ENCODE measurements around the gene CLRN2.
"Not testable (repeated sequence)": the region's sequence is repeated elsewhere in the genome, so short reads cannot be mapped to it uniquely, and the experiment has no call there.

The CLRN2 gene

DNA sequence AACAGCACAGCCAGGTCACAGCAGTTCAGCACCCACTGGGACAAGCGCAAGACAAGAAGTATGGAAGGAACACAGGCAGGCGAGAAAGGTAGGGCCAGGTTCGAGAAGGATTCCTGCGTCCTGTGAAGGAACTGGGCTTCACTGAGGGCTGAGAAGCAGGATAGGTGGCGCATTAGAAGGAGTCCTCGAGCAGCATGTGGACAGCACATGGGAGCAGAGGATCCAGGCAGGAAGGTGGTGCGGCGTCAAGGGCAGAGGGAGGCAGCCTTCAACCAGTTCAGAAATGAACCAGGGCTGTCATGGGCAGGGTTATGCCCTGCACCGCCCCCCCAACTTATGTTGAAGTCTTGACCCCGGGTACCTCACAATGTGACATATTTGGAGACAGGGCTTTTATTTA is 31.3 kb downstream of the CLRN2 start:
- no peak for DNase-seq

DNA sequence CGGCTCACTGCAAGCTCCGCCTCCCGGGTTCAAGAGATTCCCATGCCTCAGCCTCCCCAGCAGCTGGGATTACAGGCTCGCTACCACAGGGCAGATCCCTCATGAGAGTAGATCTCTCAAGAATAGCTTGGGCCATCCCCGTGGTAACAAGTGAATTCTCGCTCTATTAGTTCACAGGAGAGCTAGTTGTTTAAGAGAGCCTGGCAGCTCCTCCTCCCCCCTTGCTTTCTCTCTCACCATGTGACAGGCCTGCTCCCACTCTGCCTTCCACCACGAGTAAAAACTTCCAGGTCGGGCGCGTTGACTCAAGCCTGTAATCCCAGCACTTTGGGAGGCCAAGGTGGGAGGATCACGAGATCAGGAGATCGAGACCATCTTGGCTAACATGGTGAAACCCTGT is 31.7 kb downstream of the CLRN2 start:
- no peak for DNase-seq

DNA sequence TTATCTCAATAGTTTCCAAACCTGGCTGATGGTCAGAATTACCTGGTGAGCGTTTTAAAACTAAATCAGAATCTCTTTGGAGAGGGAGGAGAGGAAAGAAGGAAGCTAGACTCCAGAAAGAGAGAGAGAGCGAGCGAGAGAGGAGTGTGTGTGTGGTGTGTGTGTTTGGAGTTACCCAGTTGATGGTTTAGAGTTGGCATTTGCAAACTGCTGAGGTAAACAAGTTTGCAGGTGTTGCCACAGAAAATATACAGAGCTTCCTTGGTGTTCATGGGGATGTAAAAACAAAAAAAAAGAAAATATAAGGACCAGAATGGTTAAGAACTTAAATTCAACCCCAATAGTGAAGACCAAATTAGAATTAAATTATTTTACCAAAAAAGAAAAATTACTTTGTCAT is 35.6 kb downstream of the CLRN2 start:
- DNase-seq, result no peak

DNA sequence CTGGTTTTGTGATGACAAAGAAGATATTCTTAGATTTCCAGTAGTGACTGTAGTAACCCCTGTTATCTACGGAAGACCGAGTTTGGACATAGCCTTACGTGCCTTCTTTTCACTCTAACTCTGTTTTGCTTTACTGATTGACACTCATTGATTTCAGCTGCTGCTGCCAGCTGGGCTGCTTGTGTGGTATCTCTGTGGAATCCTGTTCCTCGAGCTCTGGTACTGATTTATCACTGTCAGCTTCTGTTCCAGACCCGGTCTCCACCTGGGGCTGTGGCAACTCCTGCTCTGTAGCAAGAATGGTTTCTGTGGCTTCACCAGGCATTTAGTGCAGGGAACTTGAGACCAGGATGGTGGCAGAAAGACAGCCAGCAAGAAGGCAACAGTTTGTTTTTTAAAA is 37.5 kb downstream of the CLRN2 start:
- no peak for DNase-seq

DNA sequence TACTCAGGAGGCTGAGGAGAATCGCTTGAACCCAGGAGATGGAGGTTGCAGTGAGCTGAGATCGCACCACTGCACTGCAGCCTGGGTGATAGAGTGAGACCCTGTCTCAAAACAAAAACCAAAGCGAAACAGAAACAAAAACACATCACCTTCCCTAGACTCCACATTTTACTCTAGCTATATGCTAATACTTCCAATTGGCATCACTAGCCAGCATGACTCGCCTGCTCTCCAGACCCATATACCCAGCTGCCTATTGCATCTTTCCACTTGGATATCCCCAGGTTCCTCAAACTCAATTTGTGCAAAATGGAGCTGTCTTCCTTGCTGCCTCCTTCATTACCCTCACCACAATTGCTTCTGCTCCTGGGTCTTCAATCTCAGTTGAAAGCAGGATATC is 39.6 kb downstream of the CLRN2 start:
- no peak for DNase-seq

DNA sequence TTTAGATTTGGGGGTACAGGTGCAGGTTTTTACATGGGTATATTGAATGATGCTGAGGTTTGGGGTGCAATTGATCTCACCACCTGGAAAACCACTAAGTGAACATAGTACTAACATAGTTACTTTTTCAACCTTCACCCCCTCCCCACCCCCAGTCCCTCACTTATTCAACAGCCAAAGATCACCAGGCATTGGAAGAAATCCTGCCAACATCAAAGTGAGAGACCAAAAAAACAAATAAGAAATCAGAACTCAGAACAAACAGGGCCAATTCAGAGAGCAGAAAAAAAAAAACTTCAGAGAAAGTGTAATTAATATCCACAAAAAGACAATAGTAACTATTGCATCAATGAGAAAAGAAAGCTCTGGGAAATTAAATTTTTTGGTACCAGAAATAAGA is 41.5 kb downstream of the CLRN2 start:
- no peak for DNase-seq

DNA sequence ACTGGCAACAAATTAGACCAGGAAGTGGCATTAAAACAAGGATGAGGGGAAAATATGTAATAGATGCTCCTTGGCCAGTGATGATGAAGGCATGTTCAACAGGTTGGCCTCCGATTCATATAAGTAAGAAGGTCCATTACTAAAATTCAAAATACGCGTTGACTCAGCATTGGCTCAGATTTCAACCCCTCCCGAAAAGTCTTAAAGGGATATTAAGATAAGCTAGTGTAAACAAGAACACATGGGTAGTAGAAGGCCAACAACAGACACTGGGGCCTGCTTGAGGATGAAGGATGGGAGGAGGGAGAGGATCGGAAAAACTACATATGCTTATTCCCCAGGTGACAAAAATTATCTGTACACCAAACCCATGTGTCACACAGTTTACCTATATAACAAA is 42.9 kb downstream of the CLRN2 start:
- DNase-seq, result no peak

DNA sequence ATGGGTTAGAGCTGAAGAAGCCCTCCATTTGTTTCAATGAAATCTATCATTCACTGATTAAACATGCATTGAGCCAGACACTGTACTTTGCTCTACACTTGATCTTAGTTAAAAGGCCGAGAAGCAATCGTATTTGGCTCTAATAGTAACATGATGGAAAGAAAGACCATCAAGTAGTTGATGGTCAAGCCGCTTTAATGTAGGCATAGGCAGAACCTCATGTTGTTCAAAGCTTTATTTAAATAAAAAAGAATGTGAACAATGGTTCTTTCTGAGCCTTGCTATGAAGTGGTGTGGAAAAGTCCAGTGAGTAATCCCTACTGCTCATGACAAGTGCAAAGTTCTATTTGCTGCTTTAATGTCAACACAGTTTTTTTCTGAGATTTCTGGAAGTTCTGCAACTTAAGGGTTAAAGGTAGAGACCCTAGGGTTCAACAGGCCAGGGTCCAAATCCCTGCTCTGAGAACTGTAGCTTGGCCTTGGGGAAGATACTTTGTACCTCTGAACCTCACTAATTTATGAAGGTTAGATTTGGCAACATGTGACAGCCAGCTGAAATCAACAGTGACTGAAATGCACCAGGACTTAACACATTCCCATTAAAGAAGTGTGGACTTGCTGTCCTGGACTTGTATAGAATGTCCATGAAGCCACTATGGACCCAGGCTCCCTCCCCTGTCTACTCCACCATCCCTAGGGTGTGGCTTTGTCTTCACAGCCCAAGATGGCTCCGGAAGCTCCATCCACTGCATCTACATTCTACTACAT is 44.2 kb downstream of the CLRN2 start:
- no peak for DNase-seq

DNA sequence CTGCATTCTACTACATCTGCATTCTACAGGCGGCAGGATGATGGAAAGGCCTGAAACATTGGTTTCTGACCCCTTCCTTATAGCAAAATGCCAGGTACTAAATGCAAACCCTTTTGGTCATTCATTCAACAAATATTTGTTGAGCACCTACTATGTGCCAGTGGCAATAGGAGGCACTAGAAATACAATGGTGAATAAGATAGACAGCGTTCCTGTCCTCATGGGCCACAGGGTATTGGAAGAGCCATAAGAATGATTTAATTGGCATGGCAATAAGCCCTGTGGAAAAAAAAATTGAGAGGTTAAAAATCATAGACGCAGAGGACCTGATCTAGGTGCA is 44.7 kb downstream of the CLRN2 start:
- no peak for DNase-seq

DNA sequence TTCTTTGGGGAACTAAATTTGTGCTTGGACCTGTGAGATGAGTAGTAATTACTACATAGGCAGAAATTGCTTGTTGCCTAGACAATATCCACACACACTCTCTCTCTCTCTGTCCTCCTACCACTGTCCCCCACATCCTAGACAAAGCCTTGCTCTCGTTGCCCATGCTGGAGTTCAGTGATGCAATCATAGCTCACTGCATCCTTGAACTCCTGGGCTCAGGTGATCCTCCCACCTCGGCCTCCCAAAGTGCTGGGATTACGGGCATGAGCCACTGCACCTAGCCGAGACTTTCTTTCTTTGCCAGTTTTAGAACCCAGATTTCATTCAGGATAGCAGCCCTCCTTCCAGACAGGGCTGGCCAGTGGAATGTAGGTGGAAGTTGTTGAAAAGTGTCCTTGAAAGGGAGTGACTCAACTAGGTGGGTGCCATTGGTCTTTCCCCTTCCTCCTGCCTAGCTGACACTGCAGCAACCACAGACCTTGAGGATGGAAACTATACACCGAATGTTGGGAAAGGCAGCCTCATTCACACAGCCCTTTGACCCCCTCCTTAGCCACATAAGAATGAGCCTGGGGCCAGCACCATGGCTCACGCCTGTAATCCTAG is 45.2 kb downstream of the CLRN2 start:
- DNase-seq, result no peak

DNA sequence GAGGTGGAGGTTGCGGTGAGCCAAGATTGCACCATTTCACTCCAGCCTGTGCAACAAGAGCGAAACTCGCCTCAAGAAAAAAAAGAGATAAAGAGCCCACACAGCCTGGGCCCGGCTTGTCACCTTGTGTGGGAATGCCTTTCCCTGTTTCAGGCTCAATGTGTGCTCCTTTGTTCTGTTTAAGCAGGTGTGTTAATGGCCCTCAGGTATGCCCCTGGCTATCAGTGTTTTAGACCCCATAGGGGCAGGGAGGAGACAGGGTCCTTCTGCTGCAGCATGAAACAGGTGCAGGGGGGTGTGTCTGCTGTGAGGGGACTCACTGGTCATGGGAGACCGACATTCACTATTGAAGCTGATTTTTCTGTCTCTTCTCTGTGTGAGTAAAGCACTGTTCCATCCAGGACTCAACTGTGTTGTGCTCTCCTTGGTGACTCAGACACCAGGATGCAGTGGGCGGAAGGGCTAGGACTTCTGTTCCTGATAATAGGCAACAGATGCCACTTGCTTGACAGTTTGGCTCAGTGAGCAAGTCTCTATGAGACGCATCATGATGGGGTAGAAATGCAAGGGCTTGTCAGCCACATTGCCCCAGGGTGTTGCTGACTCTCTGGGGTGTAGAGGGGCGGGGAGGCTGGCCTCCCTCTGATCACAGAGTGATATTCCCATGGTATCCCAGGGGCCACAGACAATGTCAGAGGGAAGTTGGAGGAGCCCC is 46.4 kb downstream of the CLRN2 start:
- no peak for DNase-seq

DNA sequence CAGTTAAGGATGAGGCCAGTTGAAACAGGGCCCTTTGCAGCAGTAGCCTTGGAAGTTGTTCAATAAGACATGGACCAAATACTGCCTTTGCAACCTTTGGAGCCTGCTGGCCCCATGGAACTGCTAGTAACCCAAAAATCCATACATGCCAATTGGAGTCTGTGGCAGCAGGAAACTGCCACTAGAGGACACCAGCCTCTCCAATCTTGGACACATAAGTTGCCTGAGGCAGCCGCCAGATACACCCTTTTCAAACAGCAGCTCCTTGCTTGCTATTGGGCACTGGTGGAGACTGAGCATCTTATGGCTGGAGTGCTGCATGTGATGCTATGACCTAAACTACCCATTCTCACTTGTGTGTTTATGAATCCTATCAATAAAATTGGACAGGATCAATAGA is 47.2 kb downstream of the CLRN2 start:
- DNase-seq, result no peak

DNA sequence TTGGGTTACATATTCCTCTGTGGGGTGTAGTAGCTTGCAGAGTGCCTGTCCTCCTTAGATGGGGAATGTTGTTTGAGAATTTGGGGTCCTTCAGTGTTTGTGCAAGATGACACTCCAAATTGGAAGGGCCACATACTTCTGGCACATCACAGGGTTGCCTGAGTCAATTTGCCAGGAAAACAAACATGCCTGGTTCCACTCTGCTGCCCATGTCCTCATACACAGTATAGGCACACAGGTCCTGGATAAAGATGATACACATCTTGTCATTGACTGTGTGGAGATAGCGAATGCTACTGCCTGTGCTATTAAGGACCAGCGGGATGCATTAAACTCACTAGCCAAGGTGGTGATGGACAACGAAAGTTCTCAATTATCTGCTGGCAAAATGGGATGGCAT is 50.9 kb downstream of the CLRN2 start:
- no peak for DNase-seq

DNA sequence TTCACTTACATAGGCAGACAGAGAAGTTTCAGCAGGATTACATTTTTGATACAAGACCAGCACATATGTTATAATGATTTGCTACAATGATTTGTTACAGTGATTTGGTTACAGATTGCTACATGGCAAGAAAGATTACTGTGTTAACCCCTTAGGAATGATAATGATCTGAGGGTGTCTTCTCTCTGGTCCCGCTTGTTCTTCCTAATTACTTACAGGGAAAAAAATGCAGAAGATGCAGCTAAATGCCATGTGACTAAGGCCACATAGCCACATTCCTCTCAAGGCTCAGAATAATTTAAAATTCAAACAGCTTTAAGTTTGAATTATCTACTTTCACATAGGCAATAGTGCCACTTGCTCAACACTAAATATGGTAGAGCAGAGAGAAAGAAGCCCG is 52.3 kb downstream of the CLRN2 start:
- no peak for DNase-seq

DNA sequence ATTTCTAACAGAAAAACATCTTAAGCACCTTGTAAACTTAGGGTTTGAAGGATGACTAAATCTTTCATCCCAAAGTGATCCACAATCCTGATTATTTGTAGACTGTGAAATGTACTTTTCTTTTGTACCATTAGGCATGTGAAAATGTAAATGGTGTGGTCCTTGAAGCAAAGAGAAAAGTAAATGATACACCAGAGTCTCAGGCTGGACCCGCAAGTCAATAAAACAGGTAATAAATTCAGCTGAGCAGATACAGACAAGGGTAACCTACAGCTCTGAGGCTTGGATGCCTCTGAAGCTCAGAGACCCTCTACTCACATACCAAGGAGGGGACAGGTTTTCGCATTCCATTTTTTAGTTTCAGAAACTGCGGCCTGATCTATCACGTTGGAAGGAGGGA is 59.2 kb downstream of the CLRN2 start:
- no peak for DNase-seq

DNA sequence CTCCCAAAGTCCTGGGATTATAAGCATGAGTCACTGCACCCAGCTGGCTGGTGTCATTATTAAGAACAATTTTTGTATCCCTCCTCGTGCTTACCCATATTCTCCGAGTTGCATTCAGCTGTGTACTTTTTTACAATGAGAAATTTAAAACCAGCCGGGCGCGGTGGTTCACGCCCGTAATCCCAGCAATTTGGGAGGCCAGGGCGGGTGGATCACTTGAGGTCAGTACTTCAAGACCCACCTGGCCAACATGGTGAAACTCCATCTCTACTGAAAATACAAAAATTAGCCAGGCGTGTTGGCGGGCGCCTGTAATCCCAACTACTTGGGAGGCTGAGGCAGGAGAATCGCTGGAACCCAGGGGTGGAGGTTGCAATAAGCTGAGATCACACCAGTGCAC is 60.2 kb downstream of the CLRN2 start:
- DNase-seq, result not testable (repeated sequence)
